ENCODE data around the gene LAMB2. TPM values are rescaled to one million over a fixed set of nuclear protein-coding genes. Genes with fewer than 3 reads are reported as not detected.

The LAMB2 gene
- total RNA-seq, 4 donors from 2014 or later, result 334 to 564 (median 415) TPM

DNA sequence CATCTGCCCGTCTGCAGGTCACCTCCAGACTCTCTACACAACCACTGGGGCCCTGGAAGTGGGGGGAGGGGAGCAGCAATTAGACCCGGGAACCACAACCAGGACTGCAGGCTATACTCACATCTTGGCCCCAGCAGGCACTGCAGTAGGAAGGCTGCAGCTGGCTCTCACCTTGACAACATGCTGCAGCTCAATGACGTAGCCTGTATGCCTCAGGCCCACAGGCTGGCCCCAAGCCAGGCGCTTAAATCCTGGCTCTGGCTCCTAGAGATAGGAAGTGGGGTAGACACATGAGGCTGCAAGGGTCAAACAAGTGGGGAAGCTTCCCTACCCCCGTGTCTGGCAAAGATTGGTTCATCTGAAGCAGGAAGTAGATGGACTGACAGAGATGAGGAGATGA lies 34.4 kb downstream of the LAMB2 start:
- no peak for ATAC-seq (ENCODE audit: low FRiP score)
- TF ChIP-seq, protein P1, sequence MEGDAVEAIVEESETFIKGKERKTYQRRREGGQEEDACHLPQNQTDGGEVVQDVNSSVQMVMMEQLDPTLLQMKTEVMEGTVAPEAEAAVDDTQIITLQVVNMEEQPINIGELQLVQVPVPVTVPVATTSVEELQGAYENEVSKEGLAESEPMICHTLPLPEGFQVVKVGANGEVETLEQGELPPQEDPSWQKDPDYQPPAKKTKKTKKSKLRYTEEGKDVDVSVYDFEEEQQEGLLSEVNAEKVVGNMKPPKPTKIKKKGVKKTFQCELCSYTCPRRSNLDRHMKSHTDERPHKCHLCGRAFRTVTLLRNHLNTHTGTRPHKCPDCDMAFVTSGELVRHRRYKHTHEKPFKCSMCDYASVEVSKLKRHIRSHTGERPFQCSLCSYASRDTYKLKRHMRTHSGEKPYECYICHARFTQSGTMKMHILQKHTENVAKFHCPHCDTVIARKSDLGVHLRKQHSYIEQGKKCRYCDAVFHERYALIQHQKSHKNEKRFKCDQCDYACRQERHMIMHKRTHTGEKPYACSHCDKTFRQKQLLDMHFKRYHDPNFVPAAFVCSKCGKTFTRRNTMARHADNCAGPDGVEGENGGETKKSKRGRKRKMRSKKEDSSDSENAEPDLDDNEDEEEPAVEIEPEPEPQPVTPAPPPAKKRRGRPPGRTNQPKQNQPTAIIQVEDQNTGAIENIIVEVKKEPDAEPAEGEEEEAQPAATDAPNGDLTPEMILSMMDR (IDR thresholded peaks at IDR 0.05), result no peak

DNA sequence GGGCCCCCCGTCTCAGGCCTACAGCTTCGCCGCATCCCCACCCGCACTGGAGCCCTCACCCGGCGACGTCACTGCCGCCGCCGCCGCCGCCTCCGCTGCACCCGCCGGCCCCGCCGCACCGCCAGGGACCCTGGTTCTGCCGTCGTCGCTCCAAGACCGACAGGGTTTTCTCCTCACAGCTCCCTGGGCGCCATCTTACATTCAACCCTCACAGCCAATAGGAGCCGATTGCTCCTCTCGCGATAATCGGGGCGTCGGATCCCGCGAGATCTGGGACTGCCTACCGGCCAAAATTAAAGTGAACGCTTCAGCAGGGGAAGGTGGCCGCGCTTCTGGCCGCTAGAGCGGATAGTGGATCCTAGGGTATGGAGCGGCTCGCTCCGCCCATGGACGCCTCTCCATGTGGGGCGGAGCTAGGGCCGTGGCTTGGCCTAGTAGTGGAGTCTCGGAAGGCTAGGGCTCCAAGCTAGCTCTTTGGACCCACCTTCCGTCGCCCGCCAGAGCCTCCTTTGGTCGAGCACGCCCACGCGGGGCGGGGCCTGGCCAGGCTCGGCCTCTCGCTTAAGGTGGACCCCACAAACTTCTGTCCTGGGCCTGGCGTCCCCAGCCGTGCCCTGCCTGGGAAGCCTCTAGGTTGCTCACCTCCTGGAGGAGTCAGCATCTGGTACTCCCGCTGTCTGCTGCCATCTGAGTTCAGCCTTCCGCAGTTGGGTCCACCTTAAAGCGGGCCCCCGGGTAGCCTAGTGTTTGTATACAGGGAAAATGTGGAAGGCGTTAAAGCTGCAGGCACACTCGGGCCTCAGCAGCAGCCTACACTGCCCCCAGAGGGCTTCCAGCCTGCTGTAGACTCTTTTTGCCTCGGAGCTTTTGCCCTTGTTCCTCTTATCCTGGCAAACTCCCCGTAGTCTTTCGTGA lies 38.7 kb downstream of the LAMB2 start, which contains the start of gene QRICH1:
Gene QRICH1, minus strand, starts transcription at position 219 of the 915 bp plus-strand sequence. CDS start 17,054 bp downstream, outside the sequence.
- peak; percentile 93 for ATAC-seq (ENCODE audit: low FRiP score)
- TF ChIP-seq, protein P1 (IDR thresholded peaks at IDR 0.05), result peak in 1 of 3 donors; percentile 20
- peak; percentile 94 for DNase-seq (ENCODE audit: low spot score)

More for the DNA sequence above, 34.4 kb downstream of the LAMB2 start:
- no peak for DNase-seq (ENCODE audit: low spot score)

DNA sequence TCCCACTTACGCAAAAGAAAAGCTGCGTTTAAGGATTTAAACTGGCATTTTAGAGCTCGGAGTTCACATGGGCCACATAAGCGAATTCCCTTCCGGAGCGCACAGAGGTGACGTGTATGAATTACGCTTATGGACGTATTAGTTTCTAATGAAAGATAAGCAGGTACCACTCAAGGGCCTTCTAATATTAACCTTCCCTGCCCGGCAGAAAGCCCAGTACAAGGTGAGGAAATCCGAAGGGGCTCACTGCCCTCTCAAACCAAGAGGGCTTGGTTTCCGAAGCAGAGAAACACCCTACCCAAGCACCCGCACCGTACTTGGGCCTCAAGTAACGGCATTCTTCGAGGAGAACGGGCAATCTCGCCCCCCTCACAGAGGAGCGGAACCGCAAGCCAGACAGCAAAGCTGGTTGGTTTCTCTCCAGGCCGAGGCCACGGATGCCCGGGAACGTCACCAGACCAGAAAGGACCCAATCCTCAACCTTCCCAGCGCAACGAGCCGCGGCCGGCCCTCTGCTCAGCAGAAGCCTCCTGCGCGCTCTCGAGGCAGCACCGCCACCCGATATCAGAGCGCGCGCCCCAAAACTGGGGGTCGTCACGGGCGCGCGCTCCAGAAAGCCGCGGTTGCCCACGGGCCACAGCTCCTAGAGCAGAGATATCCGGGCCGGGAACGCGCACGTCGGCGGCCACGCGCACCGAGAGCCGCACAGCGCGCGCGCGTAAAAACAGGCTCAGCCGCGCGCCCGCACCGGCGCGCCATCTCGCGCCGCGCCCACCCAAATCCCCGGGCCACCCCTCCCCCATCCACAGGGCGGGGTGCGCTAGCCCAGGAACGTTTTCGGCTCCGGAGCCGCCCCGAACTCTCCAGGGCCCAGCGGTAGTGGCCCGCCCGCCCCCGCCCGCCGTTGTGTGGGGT lies 39.7 kb downstream of the LAMB2 start:
- DNase-seq (ENCODE audit: low spot score) (peak; percentile 35), ATAC-seq (ENCODE audit: low FRiP score) (peak; percentile 50)
- TF ChIP-seq, protein P1 (IDR thresholded peaks at IDR 0.05), result no peak

DNA sequence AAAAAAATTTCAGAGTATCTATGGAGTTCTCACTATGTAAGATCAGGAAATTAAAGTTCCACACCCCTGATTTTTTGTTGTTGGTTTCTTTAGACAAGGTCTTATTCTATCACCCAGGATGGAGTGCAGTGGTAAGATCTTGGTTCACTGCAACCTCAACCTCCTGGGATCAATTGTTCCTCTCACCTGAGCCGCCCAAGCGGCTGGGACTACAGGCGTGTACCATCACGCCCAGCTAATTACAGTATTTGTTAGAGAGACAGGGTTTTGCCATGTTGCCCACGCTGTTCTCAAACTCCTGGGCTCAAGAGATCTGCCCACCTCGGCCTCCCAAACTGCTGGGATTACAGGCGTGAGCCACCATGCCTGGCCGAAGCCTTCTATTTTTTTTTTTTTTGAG lies 51.4 kb downstream of the LAMB2 start:
- no peak for DNase-seq (ENCODE audit: low spot score)
- no peak for ATAC-seq (ENCODE audit: low FRiP score)
- TF ChIP-seq, protein P1 (IDR thresholded peaks at IDR 0.05), result no peak

DNA sequence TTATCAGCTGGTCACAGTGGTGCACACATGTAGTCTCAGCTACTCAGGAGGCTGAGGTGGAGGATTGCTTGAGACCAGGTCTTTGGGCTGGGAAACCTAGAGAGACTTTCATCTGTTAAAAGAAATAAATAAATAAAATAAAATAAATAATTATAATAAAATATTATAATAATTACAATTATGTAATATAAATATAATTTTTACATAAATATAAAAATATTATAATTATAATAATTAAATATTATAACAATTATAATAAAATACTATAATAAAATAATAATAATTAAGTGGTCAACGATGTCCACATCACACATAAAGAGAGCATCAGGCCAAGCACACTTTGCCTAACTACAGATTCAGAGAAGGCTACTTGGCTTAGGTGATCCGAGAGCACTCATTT lies 53.6 kb downstream of the LAMB2 start:
- DNase-seq (ENCODE audit: low spot score), result no peak
- ATAC-seq (ENCODE audit: low FRiP score), result no peak
- TF ChIP-seq, protein P1 (IDR thresholded peaks at IDR 0.05), result no peak

DNA sequence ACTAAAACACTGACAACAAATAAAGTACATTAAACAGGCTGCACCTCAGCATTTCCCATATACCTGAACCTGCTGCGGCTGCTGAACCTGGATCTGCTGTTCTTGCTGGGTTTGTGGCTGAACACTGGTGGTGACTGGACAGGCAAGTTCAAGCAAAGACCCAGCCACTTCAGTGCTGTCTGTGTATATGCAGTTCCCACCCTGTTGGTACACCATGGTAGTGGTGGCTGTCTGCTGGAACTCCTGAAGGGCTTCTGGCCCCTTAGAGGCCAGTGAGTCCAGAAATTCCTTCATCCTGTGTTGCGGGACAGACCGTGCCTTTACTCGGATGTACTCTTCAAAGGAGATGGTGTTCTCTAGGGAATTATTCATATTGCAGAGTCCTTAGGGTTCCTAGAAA lies 56.2 kb downstream of the LAMB2 start:
- no peak for ATAC-seq (ENCODE audit: low FRiP score)
- DNase-seq (ENCODE audit: low spot score), result no peak
- TF ChIP-seq, protein P1 (IDR thresholded peaks at IDR 0.05), result no peak
